Left ventricle myocardium inferior (tissue), 1 donor: ENCODE data around the gene IRF8. TPM values are rescaled to one million over a fixed set of nuclear protein-coding genes. Genes with fewer than 3 reads are reported as not detected.
"Not testable (repeated sequence)": the region's sequence is repeated elsewhere in the genome, so short reads cannot be mapped to it uniquely, and the experiment has no call there.

Source experiments
- DNase-seq: peaks from one replicate; pipeline ENCODE4 v3.0.0-alpha.2; 2020
- H3K27ac ChIP-seq: fragments of 200-600 bp; replicated peaks from 2 replicates; pipeline ENCODE4 v1.8.0; 2021
- H3K27me3 ChIP-seq: fragments of 200-600 bp; 2 replicates; pipeline ENCODE4 v1.8.0; 2021; ENCODE audit warnings: low read depth
- H3K36me3 ChIP-seq: fragments of 200-600 bp; 2 replicates; pipeline ENCODE4 v1.8.0; 2021
- H3K4me1 ChIP-seq: fragments of 200-600 bp; 2 replicates; pipeline ENCODE4 v1.8.0; 2021
- H3K4me3 ChIP-seq: fragments of 200-600 bp; 2 replicates; pipeline ENCODE4 v1.8.0; 2021; ENCODE audit warnings: mild to moderate bottlenecking, moderate library complexity
- H3K9me3 ChIP-seq: fragments of 200-600 bp; replicated peaks from 2 replicates; pipeline ENCODE4 v1.8.0; 2021
- CTCF ChIP-seq: fragments of 200-600 bp; IDR thresholded peaks from 2 replicates; pipeline ENCODE4 v1.8.0; 2021; ENCODE audit warnings: antibody characterized with exemption, mild to moderate bottlenecking, borderline replicate concordance
- intact Hi-C: fragments of 100-400 bp; cut with micrococcal nuclease; formaldehyde crosslinking; loops from one replicate; pipeline ENCODE4 v1.11.0; 2022
- total RNA-seq: library from RNA; stranded (reverse); fragmentation: NEBNext Ultra II Directional; extraction: Animal tissue kit (Norgen Biotek cat#: 25700); gene quantifications from one replicate; pipeline ENCODE4 v1.2.1, GENCODE V29; 2021
- donor health status: DM: no; HTN: yes; CAD: no; lungs with severe emphysema.

IRF8 gene
- total RNA-seq, 1 donor from 2014 or later, result 2.7 TPM

DNA sequence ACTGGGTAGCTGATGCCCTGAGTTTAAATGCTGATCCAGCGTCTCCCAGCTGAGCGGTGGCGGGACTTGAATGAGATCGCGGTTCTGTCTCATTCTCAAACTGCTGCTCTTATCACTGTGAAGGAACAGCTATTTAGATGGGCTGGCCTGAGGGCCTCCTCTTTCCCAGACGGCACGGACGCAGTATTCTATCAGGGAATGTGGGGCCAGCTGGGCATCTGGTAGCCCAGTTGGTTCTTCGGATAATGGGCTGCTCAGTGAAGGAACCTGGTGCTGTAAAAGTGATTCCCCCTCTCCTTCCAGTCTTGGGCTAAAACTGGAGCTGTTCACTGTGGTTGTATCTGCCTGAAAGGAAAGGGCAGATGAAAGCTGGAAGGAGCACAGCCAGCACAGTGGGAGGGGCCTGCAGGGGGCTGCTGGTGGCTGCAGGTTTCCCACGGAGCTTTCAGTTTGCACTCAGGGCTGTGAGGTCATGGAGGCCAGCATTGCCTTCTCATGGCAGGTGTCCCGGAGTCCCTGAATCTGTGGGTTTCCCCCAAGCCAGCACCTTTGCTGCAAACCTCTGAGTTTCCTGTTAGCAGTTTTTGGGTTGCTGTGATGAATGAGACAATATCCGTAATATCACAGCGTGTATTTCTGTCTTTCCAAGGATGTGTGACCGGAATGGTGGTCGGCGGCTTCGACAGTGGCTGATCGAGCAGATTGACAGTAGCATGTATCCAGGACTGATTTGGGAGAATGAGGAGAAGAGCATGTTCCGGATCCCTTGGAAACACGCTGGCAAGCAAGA lies 3.6 kb downstream of the IRF8 start:
- Histone ChIP-seq H3K4me1 (peaks cover 16% of the 10 kb centered on the region), H3K9me3 (no peaks in the 10 kb centered on the region), H3K4me3 (no peak overlapping the region), H3K27me3 (peaks cover 77% of the 10 kb centered on the region), H3K27ac (no peak overlapping the region), H3K36me3 (no peaks in the 10 kb centered on the region)
- intact Hi-C loops, result no loop called here
- TF ChIP-seq CTCF, result no peak
- no peak for DNase-seq

- intact Hi-C loops, result no loop called here
- Histone ChIP-seq H3K4me3 (no peak overlapping the region), H3K4me1 (peaks cover 11% of the 10 kb centered on the region)
Observed at GRCh38 chr16:85903559-85903958, 4.6 kb downstream of the IRF8 start.

GRCh38 chr16:85905110-85906095 lies 6.4 kb downstream of the IRF8 start:
- no peak for TF ChIP-seq CTCF
- Histone ChIP-seq H3K4me1 (peaks cover 4% of the 10 kb centered on the region), H3K27me3 (peaks cover 50% of the 10 kb centered on the region), H3K9me3 (no peaks in the 10 kb centered on the region), H3K36me3 (no peaks in the 10 kb centered on the region), H3K27ac (no peak overlapping the region), H3K4me3 (no peak overlapping the region)
- DNase-seq, result no peak
- intact Hi-C loops, result no loop called here

More at GRCh38 chr16:85903559-85903958, 4.6 kb downstream of the IRF8 start:
- DNase-seq, result no peak
- H3K9me3 ChIP-seq, result no peaks in the 10 kb centered on the region
- H3K36me3 ChIP-seq, result no peaks in the 10 kb centered on the region
- H3K27me3 ChIP-seq, result peaks cover 69% of the 10 kb centered on the region
- H3K27ac ChIP-seq, result no peak overlapping the region
- TF ChIP-seq CTCF, result no peak

GRCh38 chr16:85906349-85906748 lies 7.4 kb downstream of the IRF8 start:
- peaks cover 4% of the 10 kb centered on the region for H3K4me1 ChIP-seq
- no peak overlapping the region for H3K27ac ChIP-seq
- TF ChIP-seq CTCF, result no peak
- no peak for DNase-seq
- H3K27me3 ChIP-seq, result peaks cover 41% of the 10 kb centered on the region
- no peaks in the 10 kb centered on the region for H3K9me3 ChIP-seq
- intact Hi-C loops, result no loop called here
- no peak overlapping the region for H3K4me3 ChIP-seq
- H3K36me3 ChIP-seq, result no peaks in the 10 kb centered on the region

GRCh38 chr16:85907231-85907630 lies 8.3 kb downstream of the IRF8 start:
- DNase-seq, H3K9me3 ChIP-seq, H3K36me3 ChIP-seq: not testable (repeated sequence)

More at GRCh38 chr16:85907231-85907630, 8.3 kb downstream of the IRF8 start:
- H3K4me3 ChIP-seq, H3K27ac ChIP-seq, intact Hi-C loops, H3K4me1 ChIP-seq: not testable (repeated sequence)
- peaks cover 32% of the 10 kb centered on the region for H3K27me3 ChIP-seq
